GM12873 (cell line): ENCODE results near the gene PCARE.

Experiments used
- CTCF ChIP-seq: IDR thresholded peaks from 2 replicates; pipeline ENCODE4 v1.5.1; 2012; ENCODE audit warnings: low read depth, mild to moderate bottlenecking, moderate library complexity, low read length, control low read depth; ENCODE audit not compliant: insufficient read depth; ENCODE audit errors: missing control alignments

PCARE gene

GRCh38 chr2:29013057-29013780, 61.1 kb downstream of the PCARE start:
- TF ChIP-seq CTCF = no peak

- TF ChIP-seq CTCF = no peak
Observed at GRCh38 chr2:29012211-29012681, 62.1 kb downstream of the PCARE start.
